Measurements from ENCODE around the gene GFOD1.
A peak's percentile ranks its signal among the peaks of the same experiment; 100 is the strongest.

GFOD1 gene

DNA sequence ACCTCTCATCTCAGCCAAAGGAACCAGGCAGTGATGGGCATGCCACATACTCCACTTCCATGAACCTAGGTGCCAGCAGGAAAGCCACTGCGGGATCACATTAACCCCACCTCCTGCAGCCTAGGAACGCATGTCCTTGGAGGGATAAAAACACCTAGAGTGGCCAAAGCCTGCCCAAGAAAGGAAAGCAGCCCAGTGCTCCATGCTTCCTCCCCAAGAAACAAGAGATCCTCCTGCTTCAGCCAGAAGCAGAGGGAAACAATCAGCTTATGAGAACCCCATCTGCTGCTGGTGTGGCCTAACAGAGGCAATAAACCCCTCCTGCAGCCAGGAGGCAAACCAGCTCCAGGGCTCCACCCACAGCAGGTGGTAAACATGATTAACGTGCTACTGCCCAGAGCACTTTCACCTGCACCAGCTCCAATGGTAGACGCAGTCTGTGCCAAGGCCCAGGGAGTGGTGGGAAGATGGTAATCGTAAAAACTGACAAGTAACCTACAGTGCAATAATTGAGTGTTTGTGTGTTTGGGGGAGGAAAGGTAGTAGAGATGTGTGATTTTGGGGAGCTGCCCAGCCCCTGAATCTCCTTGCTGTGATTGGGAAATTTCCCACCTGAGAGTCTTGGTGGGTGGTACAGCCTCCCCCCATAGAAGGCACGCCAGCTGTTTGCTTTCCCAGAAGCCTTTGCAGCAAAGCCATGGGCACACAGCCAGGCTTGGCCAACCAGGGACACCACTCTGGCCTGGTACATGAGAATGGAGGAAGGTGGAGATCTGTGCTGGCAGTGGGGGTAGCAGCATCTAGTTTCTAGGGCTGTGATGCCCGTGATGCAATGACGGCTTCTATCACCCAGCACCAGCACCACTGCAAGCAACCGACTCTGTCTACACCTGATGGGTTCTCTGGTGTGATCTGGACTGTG, 108.5 kb downstream of the GFOD1 start:
- no peak for DNase-seq (ENCODE audit: low read depth in 2 of 2)

GRCh38 chr6:13377054-13377758, 110.2 kb downstream of the GFOD1 start:
- no peak for DNase-seq (ENCODE audit: low read depth in 2 of 2)

GRCh38 chr6:13375360-13375878, 112.0 kb downstream of the GFOD1 start:
- peak; percentile 19 to 52 for DNase-seq (ENCODE audit: low read depth in 2 of 2)

DNA sequence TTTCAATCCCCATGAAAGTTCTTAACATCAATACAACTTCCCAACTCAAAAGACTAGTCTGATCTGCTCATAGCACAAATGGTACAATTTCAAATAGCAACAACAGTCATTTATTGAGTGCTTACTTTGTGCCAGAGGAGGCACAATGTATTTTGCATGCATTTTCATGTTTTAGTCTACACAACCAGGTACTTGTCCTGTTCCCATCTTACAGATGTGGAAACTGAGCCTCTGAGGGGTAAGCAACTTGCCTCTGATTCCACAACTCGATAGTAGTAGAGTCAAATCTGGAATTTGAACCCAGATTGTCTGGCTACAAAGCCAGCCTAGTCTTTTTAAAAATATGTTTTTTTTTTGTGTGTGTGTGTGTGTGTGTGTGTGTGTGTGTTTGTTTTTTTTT, 113.5 kb downstream of the GFOD1 start:
- DNase-seq (ENCODE audit: low read depth in 2 of 2): no peak

GRCh38 chr6:13373488-13373886, 113.9 kb downstream of the GFOD1 start:
- no peak for DNase-seq (ENCODE audit: low read depth in 2 of 2)

DNA sequence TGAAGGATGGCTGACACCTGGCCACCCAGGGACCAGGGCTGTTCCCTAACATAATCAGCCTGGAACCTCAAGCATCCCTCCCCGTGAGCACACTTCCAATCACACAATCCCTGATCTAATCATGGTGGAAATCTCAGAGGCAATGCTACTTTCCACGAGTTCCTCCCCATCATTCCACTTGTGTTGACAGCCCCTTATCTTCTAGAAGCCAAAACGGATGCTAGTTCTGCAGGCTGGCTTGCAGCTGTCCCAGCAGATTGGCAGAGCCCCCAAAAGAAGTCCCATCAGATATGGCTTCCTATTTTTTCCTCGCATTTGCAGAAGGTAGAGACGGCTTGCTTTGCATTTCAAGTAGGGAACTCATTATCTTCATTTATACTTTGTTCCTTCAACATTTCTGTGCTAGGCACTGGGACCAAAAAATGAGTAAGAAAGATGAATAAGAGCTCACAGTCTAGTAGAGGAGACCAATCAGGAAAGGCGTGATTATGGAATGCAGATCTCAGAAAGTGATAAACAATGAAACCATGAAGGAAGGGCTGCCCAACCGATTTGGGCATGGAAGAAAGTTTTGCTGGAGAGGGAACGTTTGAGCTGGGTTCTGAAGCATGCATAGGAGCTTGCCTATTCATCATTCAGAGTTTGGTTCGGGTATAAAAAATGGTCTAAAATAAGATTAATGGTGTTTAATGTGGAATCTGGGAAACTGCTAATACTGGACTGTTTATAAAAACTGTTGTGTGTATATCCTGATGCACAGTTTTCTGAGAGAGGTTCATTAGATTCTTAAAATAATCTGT, 114.5 kb downstream of the GFOD1 start:
- no peak for DNase-seq (ENCODE audit: low read depth in 2 of 2)

DNA sequence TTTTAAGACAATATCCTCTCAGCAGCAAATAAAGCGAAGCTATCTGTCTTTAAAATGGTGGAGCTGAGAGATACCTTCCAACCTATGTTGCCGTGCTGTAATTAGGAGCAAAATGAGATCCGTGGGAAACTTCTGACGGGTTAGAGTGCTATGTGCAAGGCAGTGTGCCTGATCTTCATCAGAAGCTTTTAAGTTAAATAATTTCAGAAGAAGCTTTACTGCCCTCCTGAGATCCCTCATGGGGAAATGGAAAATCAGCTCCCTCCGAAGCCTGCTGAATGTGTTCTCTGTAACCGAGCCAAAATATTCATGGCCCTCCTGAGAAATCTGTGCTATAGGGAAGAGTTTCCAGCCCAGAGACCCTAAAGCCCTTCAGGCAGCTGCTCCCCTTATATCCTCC, 115.3 kb downstream of the GFOD1 start:
- DNase-seq (ENCODE audit: low read depth in 2 of 2): no peak

- no peak for DNase-seq (ENCODE audit: low read depth in 2 of 2)
Measured at GRCh38 chr6:13371421-13372072, 115.9 kb downstream of the GFOD1 start.

DNA sequence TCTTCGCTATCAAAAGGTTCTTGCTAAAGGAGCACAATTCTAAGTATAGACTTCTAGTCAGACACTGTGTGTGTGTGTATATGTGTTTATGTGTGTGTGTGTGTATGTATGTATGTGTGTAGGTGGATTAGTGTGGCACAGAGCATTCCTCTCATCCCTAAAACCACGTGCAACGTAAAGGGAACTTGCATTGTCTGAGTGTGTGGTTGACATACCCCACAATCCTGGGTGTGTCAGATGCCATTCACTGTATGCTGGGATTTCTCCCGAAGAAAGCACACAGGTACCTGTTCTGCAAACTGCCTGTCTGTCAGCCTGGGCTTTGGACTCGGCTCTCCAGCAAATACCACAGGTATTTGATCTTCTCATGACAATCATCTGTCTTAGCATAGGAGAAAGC, 116.8 kb downstream of the GFOD1 start:
- no peak for DNase-seq (ENCODE audit: low read depth in 2 of 2)

DNA sequence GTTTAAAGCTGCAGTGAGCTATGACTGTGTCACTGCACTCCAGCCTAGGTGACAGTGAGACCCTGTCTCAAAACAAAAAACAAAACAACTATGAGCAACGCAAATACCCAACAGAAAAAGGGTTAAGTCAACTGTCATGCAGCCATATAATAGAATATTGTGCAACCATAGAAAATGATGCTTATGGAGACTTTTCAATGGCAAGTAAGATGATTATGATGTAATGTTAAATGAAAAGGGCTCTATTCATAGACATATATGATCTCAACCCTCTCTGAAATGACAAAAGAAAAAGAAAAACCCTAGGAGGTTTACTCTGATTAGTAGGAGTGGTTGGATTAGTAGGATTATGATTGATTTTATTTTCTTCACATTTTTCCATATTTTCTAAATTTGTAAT, 117.8 kb downstream of the GFOD1 start:
- DNase-seq (ENCODE audit: low read depth in 2 of 2): no peak

GRCh38 chr6:13368731-13369115, 118.7 kb downstream of the GFOD1 start:
- DNase-seq (ENCODE audit: low read depth in 2 of 2): no peak

- DNase-seq (ENCODE audit: low read depth in 2 of 2): no peak
Measured at GRCh38 chr6:13368079-13368730, 119.2 kb downstream of the GFOD1 start.

DNA sequence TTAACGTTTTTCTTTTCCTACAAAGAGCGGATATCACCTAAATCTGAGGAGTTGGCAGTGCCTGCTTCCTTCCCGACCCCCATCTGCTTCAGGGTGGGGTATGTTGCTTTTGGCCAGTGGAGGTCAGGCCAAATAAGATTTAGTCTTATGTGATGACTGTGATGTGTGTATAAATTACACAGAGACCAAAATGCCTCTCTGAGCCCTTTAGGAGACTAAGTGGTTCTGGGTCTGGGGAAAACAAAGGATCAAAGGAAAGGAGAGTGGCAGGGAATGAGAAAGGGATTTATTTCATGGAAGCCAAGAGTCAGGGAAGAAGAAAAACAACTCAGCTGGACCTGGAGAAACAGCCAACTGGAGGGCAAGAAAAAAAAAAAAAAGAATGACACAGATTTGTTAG, 120.0 kb downstream of the GFOD1 start:
- DNase-seq (ENCODE audit: low read depth in 2 of 2): no peak

GRCh38 chr6:13365320-13365719, 122.1 kb downstream of the GFOD1 start:
- no peak for DNase-seq (ENCODE audit: low read depth in 2 of 2)

GRCh38 chr6:13364842-13365241, 122.6 kb downstream of the GFOD1 start:
- no peak for DNase-seq (ENCODE audit: low read depth in 2 of 2)

DNA sequence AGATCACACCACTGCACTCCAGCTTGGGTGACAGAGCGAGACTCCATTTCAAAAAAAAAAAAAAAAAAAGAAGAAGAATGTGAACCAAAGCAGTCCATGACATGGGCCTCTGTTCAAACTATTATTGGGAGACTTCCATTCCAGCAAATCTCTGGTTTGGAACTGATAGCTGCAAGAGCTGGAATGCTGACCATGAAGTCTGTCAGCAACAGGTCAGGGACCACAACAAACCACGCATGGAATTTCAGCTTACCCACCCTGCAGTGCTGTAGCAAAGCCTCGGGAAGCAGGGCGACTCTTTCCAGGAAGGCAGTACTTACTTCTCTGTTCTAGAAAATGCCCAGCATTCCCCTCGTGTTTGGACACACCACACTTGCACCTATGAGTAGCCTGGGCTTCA, 125.0 kb downstream of the GFOD1 start:
- no peak for DNase-seq (ENCODE audit: low read depth in 2 of 2)

GRCh38 chr6:13360671-13361540, 126.5 kb downstream of the GFOD1 start:
- DNase-seq (ENCODE audit: low read depth in 2 of 2): no peak

DNA sequence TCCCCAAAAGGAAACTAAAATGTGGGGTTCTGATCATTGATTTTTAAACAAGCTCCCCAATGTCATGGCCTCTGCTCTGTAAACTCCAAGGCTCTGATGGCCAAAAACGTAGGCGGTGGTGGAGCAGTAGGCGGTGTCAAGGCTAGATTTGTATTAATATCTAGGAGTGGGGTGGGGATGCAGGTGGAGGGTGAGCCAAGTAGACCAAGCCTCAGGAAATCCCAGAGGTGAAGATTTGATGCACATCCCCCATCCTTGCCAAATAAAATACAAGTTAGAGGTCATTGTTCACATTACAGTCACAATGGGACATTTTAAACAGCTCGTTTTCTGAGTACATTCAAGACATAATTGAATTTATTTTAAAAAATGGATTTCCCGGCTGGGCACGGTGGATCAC, 128.1 kb downstream of the GFOD1 start:
- no peak for DNase-seq (ENCODE audit: low read depth in 2 of 2)

- DNase-seq (ENCODE audit: low read depth in 2 of 2): no peak
Measured at GRCh38 chr6:13358511-13358910, 128.9 kb downstream of the GFOD1 start.

DNA sequence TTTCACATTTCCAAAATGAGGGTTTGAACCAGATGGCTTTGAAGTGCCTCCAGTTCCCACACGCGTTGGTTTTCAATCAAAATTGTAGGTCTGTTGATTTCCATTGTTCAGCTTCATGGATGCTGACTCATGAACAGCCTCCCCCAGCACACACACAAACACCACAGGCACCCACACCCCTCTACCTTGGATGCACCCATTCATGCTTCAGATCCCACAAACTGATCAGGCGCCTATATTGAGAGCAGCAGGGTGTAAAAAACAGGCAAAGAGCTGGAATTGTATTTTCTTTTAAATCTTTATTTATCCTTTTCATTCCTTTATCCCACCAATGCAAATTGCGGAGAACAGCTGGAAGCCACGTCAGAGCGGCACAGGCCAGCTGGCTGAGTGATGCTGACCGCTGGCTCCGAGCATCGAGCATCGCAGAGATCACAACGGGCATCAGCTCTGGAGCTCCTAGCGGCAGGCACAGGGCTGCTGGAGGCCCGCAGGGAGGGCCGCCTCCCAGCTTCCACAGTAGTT, 129.8 kb downstream of the GFOD1 start:
- no peak for DNase-seq (ENCODE audit: low read depth in 2 of 2)

All from stimulated activated CD4-positive, alpha-beta T cell treated with anti-CD3 and anti-CD28 coated beads, Interleukin-12 subunit alpha, Interleukin-12 subunit beta, amount 100 ng/mL, for 24 hours (primary cell).